HG02870 (cell line): ENCODE data around the gene DCST2.
"Not testable (repeated sequence)": the region's sequence is repeated elsewhere in the genome, so short reads cannot be mapped to it uniquely, and the experiment has no call there.

ENCODE experiments used
- ATAC-seq: cut with Tn5 transposase; IDR thresholded peaks from one replicate; pipeline ENCODE4 v1.9.1; 2021; ENCODE audit warnings: mild to moderate bottlenecking, moderate library complexity; ENCODE audit not compliant: unreplicated experiment

Gene DCST2

DNA sequence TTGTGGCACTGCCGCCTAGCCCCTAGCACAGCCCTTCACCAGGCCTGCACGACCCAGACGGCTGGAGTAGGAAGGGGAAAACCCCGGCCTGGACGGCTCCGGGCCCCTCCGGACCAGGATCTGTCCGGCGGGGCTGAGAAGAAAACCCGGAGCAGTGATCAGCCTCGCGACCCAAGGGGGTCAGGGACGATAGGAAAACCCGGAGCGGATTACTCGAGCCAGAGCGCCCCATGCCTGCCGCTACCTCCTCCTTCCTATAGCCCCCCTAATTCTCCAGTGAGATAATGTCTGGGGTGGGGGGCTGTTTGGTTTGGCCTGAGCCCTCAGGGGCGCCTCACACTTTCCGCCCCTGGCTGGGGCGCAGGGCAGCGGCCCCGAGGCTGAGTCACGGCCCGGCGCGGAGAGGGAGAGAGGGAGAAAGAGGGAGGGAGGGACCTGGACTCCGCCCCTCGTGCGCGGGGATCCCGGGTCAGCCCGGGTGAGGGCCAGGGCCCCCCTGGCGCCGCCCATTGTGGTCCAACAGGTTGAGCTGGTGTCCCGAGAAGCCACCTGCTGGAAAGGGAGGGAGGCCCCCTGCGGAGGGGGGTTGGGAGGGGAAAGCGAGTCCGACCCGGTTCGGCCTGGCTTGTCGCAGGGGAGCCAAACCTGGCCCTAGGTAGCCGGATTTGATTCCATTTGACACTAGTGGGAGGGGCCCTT lies 32.7 kb downstream of the DCST2 start:
- peak; percentile 34 for ATAC-seq

DNA sequence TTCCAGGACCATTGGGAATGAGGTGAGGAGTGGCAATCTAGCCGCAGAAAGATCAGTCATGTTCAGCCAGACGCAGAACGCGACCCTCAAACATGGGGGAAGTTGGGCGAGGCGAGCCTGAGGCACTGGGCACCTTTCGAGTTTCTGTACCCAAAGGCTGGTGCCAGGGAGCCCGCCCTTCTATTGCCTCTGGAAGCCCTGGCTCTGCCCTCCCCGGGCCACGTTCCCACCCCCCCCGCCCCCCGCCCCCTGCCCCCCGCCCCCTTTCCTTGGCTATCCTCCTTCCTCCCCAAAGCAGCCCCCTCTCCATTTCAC lies 33.2 kb downstream of the DCST2 start:
- ATAC-seq = no peak

DNA sequence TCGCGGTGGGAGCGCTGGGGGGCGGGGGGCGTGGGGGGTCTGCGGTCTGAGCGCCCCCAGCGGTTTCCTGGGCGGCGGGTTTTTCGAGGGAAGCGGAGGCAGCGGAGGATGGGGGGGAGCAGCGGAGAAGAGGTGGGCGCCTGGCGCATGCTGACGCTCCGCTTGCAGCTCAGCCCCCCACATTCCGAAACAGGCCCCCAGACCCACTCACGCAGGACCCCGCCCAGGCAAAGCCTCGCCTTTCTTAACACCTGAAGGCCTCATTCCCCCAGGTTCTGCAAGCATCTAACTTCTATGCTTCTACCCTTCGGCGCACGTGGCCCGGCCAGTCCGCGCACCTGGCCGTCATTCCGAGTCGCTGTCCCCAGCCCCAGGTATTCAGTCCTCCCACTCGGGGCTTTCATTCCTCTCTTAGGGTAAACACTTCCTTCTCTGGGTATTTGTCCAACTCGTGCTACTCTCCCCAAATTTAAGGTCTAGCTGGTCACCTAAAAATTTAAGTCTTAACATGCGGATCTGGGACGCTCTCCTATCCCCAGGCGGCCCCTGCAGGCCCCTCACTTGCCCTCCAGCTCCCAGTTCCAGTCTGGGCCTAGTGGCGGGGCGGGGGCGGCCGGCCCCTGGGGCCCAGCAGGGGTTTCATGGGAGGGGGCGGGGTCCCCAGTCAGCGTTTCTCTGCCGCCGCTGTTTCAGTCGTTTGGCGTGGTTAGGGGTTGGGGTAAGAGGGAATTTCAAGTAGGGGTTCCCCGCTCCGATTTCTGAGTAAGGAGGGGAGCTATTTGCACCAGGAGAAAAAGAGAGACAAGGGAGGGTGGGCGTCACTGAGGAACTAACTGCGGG lies 33.8 kb downstream of the DCST2 start:
- ATAC-seq = no peak

DNA sequence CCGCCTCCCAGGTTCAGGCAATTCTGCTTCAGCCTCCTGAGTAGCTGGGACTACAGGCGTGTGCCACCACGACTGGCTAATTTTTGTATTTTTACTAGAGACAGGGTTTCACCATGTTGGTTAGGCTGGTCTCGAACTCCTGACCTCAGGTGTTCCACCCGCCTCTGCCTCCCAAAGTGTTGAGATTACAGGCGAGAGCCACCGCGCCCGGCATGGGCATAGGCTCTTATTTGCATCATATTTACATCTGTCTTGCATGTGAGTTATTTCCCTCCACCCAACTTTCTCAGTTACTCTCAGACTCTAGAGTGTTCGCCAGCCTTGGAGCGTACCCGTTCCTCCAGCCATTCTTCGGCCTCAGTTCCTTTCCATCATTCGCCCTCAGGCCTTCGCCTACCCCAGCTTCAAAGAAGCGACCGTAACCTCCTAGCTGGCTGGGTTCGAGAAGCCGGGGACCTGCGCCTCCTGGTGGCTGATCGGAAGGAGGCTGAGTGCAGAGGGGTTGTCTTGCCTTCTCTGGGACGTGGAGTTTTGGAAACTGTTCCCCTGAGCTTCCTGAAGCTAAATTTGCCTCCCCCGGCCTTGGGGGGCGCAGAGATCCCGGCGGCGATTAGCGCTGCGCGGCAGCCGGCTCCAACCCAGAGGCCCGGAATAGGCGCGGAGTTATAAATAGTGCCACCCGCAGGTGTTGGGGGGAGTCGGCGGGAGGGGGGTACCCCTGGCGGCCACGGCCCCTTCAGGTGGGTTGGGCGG lies 34.6 kb downstream of the DCST2 start:
- no peak for ATAC-seq

- no peak for ATAC-seq
Measured at GRCh38 chr1:154998201-154998780, 35.3 kb downstream of the DCST2 start.

GRCh38 chr1:154996966-154997701 lies 36.4 kb downstream of the DCST2 start:
- ATAC-seq = no peak

- ATAC-seq = not testable (repeated sequence)
Measured at GRCh38 chr1:154995301-154995983, 38.1 kb downstream of the DCST2 start.

GRCh38 chr1:154994591-154994990 lies 39.0 kb downstream of the DCST2 start:
- no peak for ATAC-seq

DNA sequence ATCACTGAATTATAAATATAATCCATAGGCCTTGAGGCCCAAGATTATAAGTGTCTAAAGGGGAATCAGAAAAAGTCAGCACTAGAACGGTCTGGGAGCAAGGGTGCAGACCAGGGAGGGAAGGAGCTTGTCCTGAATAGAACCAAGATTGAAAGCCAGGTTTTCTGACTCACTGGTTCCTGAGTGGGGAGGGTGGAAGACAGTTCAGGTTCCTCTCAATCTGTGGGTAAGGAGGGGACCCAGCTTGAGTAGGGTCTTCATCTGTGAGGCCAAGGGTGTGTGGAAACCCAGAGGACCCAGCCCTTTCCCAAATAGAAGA lies 39.4 kb downstream of the DCST2 start:
- no peak for ATAC-seq

- ATAC-seq = no peak
Measured at GRCh38 chr1:154993572-154994268, 39.9 kb downstream of the DCST2 start, which contains the start of gene LENEP. Gene LENEP (plus strand): TSS chr1:154993586. CDS start chr1:154993608, 22 bp downstream.

GRCh38 chr1:154992721-154993571 lies 40.6 kb downstream of the DCST2 start:
- ATAC-seq = no peak

DNA sequence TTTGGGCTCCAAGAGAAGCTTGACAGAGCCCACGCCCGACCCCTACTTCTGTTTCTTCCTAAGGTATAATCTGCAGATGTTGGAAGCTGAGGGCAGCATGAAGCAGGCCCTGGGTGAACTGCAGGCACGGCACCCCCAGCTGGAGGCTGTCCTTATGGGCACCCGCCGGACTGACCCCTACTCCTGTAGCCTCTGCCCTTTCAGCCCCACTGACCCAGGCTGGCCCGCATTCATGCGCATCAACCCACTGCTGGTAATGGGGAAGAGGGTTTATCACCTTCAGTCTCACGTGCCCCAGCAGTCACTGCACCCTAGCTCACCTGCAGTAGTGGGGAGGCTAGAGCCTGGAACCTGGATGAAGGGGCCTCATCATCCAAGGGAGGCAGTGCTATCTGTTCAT lies 43.3 kb downstream of the DCST2 start:
- no peak for ATAC-seq

DNA sequence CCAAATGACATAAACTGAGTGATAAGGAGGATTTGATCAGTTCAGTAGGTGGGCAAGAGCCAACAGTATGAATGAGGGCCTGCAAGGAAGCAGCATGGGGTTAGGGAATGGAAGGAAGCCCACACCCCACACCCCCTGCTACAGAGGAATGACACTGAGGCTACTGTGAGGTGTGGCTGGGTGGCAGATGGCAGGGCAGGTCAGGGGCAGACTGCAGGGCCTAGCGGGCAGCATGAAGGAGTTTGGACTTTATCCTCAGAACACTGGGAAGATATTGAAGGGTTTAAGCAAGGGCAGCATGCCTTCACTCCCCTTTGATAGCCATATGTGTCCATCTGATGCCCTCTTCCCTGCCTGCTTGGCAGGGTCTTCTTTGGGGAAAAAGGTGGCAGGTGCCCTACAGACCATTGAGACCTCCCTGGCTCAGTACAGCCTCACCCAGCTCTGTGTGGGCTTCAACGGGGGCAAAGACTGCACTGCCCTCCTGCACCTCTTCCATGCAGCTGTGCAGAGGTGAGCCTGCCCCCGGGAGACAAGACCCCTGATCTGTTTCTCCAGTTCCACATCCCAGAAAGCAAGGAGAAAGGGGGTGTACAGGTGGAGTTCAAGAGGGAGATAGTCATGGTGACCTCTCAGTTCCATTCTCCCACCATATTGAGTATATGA lies 44.3 kb downstream of the DCST2 start:
- ATAC-seq = no peak

GRCh38 chr1:154988058-154988954 lies 45.3 kb downstream of the DCST2 start:
- ATAC-seq = no peak

DNA sequence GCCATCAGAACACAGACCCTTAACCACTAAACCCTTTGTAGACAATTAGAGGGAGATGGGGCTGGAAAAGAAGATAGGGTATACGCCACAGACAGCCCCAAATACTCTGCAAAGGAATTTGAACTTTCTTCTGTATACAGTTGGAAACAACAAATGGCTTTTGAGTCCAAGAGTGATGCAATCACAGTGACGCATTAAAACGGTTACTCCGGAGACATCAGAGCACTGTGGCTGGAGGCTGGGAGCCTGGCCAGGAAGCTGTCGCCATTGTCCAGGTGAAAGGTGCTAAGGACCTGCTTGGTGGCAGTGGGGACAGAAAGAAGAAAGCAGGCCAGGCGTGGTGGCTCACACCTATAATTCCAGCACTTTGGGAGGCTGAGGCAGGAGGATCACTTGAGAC lies 46.3 kb downstream of the DCST2 start:
- no peak for ATAC-seq

DNA sequence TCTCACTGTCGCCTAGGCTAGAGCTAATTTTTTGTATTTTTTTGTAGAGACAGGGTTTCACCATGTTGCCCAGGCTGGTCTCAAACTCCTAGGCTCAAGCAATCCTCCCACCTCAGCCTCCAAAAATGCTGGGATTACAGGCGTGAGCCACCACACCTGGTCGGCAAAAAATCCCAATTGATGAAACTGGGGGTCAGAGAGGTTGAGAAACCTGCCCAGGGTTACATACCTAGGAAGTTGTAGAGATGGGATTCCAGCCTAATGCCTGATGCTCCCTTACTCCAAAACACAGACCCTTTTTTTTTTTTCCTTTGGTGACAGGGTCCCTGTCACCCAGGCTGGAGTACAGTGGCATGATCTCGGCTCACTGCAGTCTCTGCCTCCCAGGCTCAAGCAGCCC lies 46.8 kb downstream of the DCST2 start:
- not testable (repeated sequence) for ATAC-seq
